HG02623 (cell line): ENCODE results near the gene PAXIP1.
"Not testable (repeated sequence)": the region's sequence is repeated elsewhere in the genome, so short reads cannot be mapped to it uniquely, and the experiment has no call there.

Experiments
- ATAC-seq: cut with Tn5 transposase; IDR thresholded peaks from one replicate; pipeline ENCODE4 v1.9.1; 2021; ENCODE audit warnings: moderate library complexity; ENCODE audit not compliant: unreplicated experiment

Gene PAXIP1, protein sequence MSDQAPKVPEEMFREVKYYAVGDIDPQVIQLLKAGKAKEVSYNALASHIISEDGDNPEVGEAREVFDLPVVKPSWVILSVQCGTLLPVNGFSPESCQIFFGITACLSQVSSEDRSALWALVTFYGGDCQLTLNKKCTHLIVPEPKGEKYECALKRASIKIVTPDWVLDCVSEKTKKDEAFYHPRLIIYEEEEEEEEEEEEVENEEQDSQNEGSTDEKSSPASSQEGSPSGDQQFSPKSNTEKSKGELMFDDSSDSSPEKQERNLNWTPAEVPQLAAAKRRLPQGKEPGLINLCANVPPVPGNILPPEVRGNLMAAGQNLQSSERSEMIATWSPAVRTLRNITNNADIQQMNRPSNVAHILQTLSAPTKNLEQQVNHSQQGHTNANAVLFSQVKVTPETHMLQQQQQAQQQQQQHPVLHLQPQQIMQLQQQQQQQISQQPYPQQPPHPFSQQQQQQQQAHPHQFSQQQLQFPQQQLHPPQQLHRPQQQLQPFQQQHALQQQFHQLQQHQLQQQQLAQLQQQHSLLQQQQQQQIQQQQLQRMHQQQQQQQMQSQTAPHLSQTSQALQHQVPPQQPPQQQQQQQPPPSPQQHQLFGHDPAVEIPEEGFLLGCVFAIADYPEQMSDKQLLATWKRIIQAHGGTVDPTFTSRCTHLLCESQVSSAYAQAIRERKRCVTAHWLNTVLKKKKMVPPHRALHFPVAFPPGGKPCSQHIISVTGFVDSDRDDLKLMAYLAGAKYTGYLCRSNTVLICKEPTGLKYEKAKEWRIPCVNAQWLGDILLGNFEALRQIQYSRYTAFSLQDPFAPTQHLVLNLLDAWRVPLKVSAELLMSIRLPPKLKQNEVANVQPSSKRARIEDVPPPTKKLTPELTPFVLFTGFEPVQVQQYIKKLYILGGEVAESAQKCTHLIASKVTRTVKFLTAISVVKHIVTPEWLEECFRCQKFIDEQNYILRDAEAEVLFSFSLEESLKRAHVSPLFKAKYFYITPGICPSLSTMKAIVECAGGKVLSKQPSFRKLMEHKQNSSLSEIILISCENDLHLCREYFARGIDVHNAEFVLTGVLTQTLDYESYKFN

DNA sequence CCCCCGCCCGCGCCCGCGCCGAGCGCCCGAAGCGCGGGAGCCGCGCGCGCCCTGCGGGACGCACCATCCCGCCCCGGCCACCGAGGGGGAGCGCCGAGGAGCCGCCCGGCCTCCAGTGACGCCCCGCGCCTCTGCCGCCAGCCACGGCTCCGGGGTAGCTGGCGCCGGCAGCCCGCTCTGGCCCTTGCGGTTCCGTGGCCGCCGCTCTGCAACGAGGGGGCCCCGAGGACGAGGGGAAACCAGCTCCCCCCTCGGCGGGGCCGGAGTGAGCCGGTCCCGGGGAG lies at the start of gene PAXIP1:
Gene PAXIP1, minus strand, starts transcription at position 33 of the 284 bp plus-strand sequence. CDS start 195 bp downstream, outside the sequence.
- peak; percentile 61 for ATAC-seq

GRCh38 chr7:155051355-155051754 lies 48.4 kb upstream of the PAXIP1 start:
- ATAC-seq, result no peak

DNA sequence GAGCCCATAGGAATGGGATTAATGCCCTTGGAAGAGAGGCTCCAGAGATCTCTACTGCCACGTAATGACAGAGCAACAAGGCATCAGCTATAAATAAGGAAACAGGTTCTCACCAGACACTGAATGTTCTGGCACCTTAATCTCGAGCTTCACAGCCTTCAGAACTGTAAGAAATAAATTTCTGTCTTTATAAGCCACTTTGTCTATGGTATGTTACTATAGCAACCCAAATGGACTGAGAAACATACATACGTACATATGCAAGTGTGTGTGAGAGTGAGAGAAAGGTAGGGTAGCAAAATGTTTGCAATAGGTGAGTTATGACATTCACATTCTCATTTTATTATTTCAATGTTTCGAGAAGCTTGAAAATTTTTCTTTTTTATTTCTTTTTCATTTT lies 45.1 kb upstream of the PAXIP1 start:
- ATAC-seq, result no peak

DNA sequence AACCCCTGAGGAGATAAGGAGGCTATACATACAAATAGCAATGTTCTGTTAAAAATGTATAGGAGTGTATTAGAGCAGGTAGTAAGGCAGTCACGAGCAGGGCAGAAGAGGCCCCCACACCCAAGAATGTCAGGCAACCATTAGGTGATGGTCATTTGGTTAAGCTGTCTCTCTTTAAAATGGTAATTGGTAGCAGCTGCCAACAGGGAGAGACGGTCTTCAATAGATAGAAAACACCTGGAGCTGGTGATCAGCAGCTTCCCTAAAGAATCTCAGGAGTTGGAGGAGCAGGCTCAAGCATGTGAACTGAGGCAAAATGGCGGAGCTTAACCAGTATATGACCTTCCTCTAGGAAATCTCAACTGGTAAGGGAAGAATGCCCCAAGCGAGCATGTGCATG lies 40.8 kb upstream of the PAXIP1 start:
- ATAC-seq, result no peak

DNA sequence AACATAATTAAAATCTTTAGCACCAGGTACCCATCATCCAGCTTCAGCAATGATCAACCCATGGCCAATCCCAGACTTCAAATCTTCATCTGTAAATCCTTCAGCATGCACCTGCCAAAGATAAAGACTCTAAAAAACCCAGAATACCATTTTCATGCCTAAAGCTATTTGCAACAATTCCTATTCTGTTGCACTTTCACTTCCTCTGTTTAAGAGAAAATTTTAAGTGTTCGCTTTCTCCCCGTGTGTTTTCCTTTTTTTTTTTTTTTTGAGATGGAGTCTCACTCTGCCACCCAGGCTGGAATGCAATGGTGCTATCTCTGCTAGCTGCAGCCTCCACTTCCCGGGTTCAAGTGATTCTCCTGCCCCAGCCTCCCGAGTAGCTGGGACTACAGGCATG lies 35.4 kb upstream of the PAXIP1 start:
- ATAC-seq, result no peak

DNA sequence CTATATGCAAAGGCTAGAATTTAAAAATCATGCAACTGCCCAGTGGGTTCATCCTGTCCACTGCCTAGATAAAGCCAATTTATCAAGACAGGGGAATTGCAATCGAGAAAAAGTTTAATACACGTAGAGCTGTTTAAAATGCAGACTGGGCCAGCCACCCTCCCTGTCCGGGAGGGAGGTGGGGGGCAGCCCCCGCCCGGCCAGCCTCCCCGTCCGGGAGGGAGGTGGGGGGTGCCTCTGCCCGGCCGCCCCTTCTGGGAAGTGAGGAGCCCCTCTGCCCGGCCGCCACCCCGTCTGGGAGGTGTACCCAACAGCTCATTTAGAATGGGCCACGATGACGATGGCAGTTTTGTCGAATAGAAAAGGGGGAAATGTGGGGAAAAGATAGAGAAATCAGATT lies 31.6 kb upstream of the PAXIP1 start:
- not testable (repeated sequence) for ATAC-seq

DNA sequence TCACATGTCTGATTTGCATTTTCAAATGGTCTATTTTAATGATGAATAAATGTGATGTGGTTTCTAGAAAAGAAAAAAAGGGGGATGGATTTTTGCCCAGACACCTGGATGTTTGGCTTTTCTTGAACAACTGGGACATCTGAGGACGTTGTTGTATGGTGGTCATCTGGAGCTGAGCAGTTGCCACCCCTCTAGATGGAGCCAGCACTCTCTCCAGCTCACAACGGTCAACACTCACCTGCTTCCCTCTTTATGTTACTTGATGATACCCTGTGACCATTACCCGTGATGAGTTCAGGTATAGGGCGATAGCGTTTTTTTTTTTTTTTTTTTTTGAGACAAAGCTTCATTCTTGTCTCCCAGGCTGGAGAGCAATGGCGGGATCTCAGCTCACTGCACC lies 30.1 kb upstream of the PAXIP1 start:
- ATAC-seq, result no peak

DNA sequence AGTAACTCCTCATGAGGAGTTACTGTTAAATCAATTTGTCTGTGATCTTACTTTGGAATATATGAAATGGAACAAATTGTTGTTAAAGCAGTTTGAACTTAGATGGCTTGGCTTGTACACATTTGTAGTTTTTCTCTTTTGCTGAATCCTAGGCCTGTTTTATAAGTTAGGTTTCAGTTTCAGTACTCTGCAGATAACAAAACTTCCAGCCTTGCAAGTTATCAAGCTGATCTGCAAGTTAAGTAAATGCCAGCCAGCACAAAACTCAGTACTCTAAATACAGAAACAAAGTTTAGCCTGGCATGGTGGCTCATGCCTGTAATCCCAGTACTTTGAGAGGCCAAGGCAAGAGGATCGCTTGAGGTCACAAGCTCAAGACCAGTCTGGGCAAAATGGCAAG lies 25.0 kb upstream of the PAXIP1 start:
- no peak for ATAC-seq

GRCh38 chr7:155021699-155022145 lies 18.8 kb upstream of the PAXIP1 start:
- ATAC-seq, result no peak

DNA sequence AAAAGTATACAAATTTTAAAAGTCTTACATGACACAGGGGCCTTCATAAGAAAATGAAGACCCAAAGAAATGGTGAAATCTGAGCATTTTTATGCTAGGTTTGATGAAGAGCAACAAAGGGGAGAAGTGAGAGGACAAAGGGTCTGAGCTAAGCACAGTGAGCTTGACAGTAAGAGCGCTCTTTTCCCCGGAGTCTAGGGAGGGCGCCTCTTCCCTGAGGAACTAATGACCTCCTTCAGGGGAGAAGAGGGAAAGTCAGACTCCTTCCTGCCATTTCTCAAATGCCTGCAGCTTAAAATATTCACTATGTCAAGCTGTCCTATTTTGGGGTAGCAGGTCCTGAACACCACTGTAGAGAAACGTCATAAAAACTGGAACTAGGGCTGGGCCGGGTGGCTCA lies 18.1 kb upstream of the PAXIP1 start:
- no peak for ATAC-seq

DNA sequence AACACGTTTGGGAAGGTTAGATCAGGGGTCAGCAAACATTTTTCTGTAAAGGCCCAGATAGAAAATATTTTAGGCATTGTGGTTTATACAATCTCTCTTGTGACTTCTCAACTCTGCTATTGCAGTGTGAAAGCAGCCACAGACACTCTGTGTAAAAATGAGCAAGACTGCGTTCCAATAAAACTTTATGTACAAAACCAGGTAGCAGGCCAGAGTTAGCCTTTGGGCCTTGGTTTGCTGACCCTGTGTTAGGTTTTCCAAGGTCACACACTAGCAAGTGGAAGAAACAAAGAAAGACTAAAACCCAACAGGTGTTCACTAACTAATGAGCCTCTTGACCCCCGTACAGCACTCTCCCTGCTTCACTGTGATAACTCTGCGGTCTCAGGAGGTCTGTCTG lies 14.9 kb upstream of the PAXIP1 start:
- ATAC-seq, result no peak

DNA sequence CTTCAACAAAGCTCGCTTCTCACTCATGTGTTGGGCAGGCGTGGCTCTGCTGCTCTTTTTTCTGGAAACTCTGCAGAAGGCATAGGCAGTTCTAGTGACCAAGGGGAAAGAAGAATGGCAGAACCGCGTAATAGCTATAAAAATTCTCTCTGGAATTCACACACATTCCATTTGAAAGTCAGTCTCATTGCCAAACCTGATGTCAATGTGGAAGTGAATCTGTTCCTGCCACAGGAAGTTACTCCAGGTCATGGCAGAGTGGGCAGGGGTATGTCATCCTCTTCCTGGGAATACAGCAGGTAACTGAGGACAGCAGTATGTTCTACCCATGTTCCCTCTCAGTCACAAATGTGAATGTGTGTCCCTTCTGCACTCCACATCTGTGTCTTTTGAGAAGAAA lies 8.2 kb upstream of the PAXIP1 start:
- no peak for ATAC-seq

- ATAC-seq, result peak; percentile 40
These were observed 6.7 kb upstream of the PAXIP1 start for GRCh38 chr7:155009570-155010157.

- ATAC-seq, result no peak
These were observed 5.0 kb upstream of the PAXIP1 start for GRCh38 chr7:155007947-155008346.

DNA sequence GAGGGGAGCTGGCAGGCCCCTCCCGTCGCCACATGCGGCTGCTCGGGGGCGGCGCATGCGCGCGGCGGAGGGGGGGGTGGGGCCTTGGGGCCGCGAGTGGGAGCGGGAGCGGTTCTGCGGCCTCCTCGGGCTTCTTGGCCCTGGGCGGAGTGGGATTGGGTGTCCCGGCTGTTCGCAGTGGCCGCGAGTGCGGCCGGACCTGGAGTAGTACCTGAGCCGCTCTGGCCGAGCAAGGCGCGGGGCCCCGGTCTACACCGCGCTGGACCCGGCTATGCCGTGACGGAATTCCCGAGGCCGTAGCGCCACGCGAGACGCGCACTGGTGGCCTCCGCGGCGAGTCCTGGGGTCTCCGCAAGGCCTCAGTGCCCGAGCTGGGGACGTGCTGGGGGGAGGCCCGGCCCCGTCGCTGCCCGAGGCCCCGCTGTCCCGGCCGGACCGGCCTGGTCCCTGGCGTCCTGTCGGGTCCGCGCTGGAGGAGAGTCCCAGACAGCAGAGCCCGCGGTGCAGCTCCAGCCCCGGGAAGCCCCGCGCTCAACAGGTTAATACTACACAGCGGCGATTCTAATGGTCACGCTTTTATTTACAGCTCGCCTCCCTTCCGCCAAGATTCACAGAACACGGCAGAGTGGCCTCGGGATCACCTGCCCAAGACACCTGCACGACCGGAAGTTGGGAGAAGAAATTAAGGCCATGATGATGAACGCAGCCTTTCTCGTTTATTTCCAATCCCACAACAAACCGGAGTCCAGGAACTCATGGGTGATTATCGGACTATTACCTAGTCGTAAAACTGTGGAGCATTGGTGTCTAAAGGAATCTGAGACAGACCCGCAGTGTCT lies 671 bp upstream of the PAXIP1 start:
- ATAC-seq, result peak; percentile 52

- ATAC-seq, result peak; percentile 33
These were observed 373 bp downstream of the PAXIP1 start for GRCh38 chr7:155002411-155003091.

GRCh38 chr7:155001756-155002410 lies 1.0 kb downstream of the PAXIP1 start:
- peak; percentile 6 for ATAC-seq

GRCh38 chr7:155000795-155001194 lies 2.1 kb downstream of the PAXIP1 start:
- ATAC-seq, result no peak

GRCh38 chr7:154998481-154998880 lies 4.4 kb downstream of the PAXIP1 start:
- ATAC-seq, result no peak
